Ishikawa (cell line): ENCODE data around the gene PDCD4.

Experiments used
- CEBPB ChIP-seq: IDR thresholded peaks from 2 replicates; pipeline ENCODE4 v1.6.1; 2012
- CREB1 ChIP-seq: IDR thresholded peaks from 2 replicates; pipeline ENCODE4 v1.6.1; 2012; ENCODE audit warnings: low read depth
- EGR1 ChIP-seq: IDR thresholded peaks from 2 replicates; pipeline ENCODE4 v1.6.1; 2012
- EP300 ChIP-seq: IDR thresholded peaks from 2 replicates; pipeline ENCODE4 v1.6.1; 2012; ENCODE audit warnings: borderline replicate concordance
- FOXM1 ChIP-seq: IDR thresholded peaks from 2 replicates; pipeline ENCODE4 v1.6.1; 2012; ENCODE audit warnings: low read depth, borderline replicate concordance
- RAD21 ChIP-seq: IDR thresholded peaks from 2 replicates; pipeline ENCODE4 v1.6.1; 2012; ENCODE audit warnings: low read depth
- TAF1 ChIP-seq: IDR thresholded peaks from 2 replicates; pipeline ENCODE4 v1.6.1; 2012; ENCODE audit warnings: low read depth, mild to moderate bottlenecking
- TCF12 ChIP-seq: IDR thresholded peaks from 2 replicates; pipeline ENCODE4 v1.6.1; 2012; ENCODE audit warnings: low read depth
- TEAD4 ChIP-seq: IDR thresholded peaks from 2 replicates; pipeline ENCODE4 v1.6.1; 2012
- YY1 ChIP-seq: IDR thresholded peaks from 2 replicates; pipeline ENCODE4 v1.6.1; 2012; ENCODE audit warnings: low read depth
- TF ChIP-seq, protein P1 (sequence below): IDR thresholded peaks from 2 replicates; pipeline ENCODE4 v1.6.1; 2012; ENCODE audit warnings: low read depth, mild to moderate bottlenecking
- TF ChIP-seq, protein P2 (sequence below): IDR thresholded peaks from 2 replicates; pipeline ENCODE4 v1.6.1; 2012
- TF ChIP-seq, protein P3 (sequence below): IDR thresholded peaks from 2 replicates; pipeline ENCODE4 v1.6.1; 2012

DNA sequence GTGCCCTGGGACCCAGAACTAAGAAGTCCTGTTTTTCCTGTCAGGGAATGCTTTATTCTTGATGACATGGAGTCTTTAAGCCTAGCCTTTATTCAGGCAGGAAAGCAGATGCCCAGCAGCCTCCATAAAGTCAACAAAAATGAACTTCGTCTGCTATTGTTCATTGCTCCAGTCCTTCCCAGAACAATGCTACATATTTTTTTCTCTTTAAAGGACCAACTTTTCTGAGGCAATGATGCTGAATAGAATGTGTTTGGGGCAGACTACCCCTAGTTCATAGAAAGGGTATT lies 47.6 kb upstream of the PDCD4 start:
- TF ChIP-seq EGR1 (no peak), CREB1 (no peak), EP300 (no peak), RAD21 (no peak), TAF1 (no peak), TCF12 (no peak), TEAD4 (no peak), YY1 (no peak), CEBPB (no peak), FOXM1 (no peak)
- TF ChIP-seq, protein P1, sequence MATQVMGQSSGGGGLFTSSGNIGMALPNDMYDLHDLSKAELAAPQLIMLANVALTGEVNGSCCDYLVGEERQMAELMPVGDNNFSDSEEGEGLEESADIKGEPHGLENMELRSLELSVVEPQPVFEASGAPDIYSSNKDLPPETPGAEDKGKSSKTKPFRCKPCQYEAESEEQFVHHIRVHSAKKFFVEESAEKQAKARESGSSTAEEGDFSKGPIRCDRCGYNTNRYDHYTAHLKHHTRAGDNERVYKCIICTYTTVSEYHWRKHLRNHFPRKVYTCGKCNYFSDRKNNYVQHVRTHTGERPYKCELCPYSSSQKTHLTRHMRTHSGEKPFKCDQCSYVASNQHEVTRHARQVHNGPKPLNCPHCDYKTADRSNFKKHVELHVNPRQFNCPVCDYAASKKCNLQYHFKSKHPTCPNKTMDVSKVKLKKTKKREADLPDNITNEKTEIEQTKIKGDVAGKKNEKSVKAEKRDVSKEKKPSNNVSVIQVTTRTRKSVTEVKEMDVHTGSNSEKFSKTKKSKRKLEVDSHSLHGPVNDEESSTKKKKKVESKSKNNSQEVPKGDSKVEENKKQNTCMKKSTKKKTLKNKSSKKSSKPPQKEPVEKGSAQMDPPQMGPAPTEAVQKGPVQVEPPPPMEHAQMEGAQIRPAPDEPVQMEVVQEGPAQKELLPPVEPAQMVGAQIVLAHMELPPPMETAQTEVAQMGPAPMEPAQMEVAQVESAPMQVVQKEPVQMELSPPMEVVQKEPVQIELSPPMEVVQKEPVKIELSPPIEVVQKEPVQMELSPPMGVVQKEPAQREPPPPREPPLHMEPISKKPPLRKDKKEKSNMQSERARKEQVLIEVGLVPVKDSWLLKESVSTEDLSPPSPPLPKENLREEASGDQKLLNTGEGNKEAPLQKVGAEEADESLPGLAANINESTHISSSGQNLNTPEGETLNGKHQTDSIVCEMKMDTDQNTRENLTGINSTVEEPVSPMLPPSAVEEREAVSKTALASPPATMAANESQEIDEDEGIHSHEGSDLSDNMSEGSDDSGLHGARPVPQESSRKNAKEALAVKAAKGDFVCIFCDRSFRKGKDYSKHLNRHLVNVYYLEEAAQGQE: no peak
- TF ChIP-seq, protein P2, sequence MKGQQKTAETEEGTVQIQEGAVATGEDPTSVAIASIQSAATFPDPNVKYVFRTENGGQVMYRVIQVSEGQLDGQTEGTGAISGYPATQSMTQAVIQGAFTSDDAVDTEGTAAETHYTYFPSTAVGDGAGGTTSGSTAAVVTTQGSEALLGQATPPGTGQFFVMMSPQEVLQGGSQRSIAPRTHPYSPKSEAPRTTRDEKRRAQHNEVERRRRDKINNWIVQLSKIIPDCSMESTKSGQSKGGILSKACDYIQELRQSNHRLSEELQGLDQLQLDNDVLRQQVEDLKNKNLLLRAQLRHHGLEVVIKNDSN: no peak
- TF ChIP-seq, protein P3, sequence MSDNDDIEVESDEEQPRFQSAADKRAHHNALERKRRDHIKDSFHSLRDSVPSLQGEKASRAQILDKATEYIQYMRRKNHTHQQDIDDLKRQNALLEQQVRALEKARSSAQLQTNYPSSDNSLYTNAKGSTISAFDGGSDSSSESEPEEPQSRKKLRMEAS: no peak
